Naive thymus-derived CD4-positive, alpha-beta T cell (primary cell): ENCODE data around the gene PALLD. TPM values are rescaled to one million over a fixed set of nuclear protein-coding genes. Genes with fewer than 3 reads are reported as not detected.
"Not testable (repeated sequence)": the region's sequence is repeated elsewhere in the genome, so short reads cannot be mapped to it uniquely, and the experiment has no call there.

Experiments
- ATAC-seq: fragments of 150-1000 bp; cut with Tn5 transposase; 2 replicates; pipeline ENCODE4 v1.10.0; 2021; ENCODE audit warnings: mild to moderate bottlenecking, moderate library complexity
- CTCF ChIA-PET: fragments of 350-600 bp; sonication (Branson Sonifier 250); formaldehyde crosslinking; loops from one replicate; lab custom pipeline; 2021; ENCODE audit warnings: antibody characterized with exemption; lab: Charles Lee
- POLR2A ChIA-PET: fragments of 350-600 bp; sonication (Branson Sonifier 250); formaldehyde crosslinking; loops from one replicate; lab custom pipeline; 2021; ENCODE audit warnings: antibody characterized with exemption, inconsistent platforms; lab: Charles Lee
- DNase-seq, 9 donors: peaks; one replicate each; pipeline versions ENCODE4 v3.0.0 to v3.0.0-alpha.2; 2020 to 2022; ENCODE audit warnings: mixed read lengths in 1 of 9
- H3K27ac ChIP-seq: one replicate; pipeline ENCODE4 v1.7.0; 2013; ENCODE audit warnings: mild to moderate bottlenecking, low read depth, low read length, moderate library complexity
- H3K27me3 ChIP-seq, 2 donors: one replicate each; pipeline ENCODE4 v1.7.0; 2013; ENCODE audit warnings: low read length in 2 of 2, mild to moderate bottlenecking in 2 of 2, moderate library complexity in 2 of 2; ENCODE audit not compliant: control insufficient read depth in 2 of 2, insufficient read depth in 2 of 2
- H3K36me3 ChIP-seq, 3 experiments: 1 replicate in 2 of 3; 2 replicates in 1 of 3; pipeline ENCODE4 v1.7.0; 2013; ENCODE audit warnings: low read length in 3 of 3, mild to moderate bottlenecking in 3 of 3, moderate library complexity in 1 of 3; ENCODE audit not compliant: insufficient read depth in 3 of 3, control insufficient read depth in 2 of 3
- H3K4me1 ChIP-seq, 2 donors: one replicate each; pipeline ENCODE4 v1.7.0; 2013; ENCODE audit warnings: low read length in 2 of 2, mild to moderate bottlenecking in 2 of 2, moderate library complexity in 1 of 2; ENCODE audit not compliant: control insufficient read depth in 2 of 2, insufficient read depth in 2 of 2
- H3K4me3 ChIP-seq: 2 replicates; pipeline ENCODE4 v1.7.0; 2013; ENCODE audit warnings: mild to moderate bottlenecking, low read length
- H3K9me3 ChIP-seq, 3 experiments: 1 replicate in 2 of 3; 2 replicates in 1 of 3; pipeline ENCODE4 v1.7.0; 2013; ENCODE audit warnings: low read length in 3 of 3; ENCODE audit not compliant: control insufficient read depth in 2 of 3
- H3K27ac Mint-ChIP-seq, 9 donors: one replicate each; pipeline ENCODE4 v1.8.0; 2020 to 2022; ENCODE audit warnings: mixed read lengths in 9 of 9, mild to moderate bottlenecking in 8 of 9, moderate library complexity in 5 of 9, inconsistent platforms in 2 of 9
- H3K27me3 Mint-ChIP-seq, 5 donors: one replicate each; pipeline ENCODE4 v1.8.0; 2021 to 2022; ENCODE audit warnings: mixed read lengths in 5 of 5, mild to moderate bottlenecking in 1 of 5
- H3K36me3 Mint-ChIP-seq, 5 donors: one replicate each; pipeline ENCODE4 v1.8.0; 2020 to 2022; ENCODE audit warnings: mixed read lengths in 5 of 5, mild to moderate bottlenecking in 3 of 5, inconsistent platforms in 1 of 5
- H3K4me1 Mint-ChIP-seq, 7 donors: one replicate each; pipeline ENCODE4 v1.8.0; 2020 to 2022; ENCODE audit warnings: mixed read lengths in 7 of 7, mild to moderate bottlenecking in 3 of 7, inconsistent platforms in 1 of 7
- H3K4me3 Mint-ChIP-seq, 10 donors: one replicate each; pipeline ENCODE4 v1.8.0; 2020 to 2022; ENCODE audit warnings: mild to moderate bottlenecking in 10 of 10, mixed read lengths in 10 of 10, moderate library complexity in 6 of 10, inconsistent platforms in 2 of 10
- H3K9me3 Mint-ChIP-seq, 11 donors: one replicate each; pipeline ENCODE4 v1.8.0; 2020 to 2022; ENCODE audit warnings: mixed read lengths in 11 of 11, mild to moderate bottlenecking in 4 of 11, inconsistent platforms in 1 of 11, moderate library complexity in 1 of 11
- intact Hi-C, 2 donors: fragments of 100-400 bp; cut with micrococcal nuclease; formaldehyde crosslinking; loops; one replicate each; pipeline ENCODE4 v1.15.1; 2023
- polyA plus RNA-seq, 2 donors: library from polyadenylated mRNA; unstranded; fragments of 300-500 nt; fragmentation: Illumina TruSeq; gene quantifications; one replicate each; pipeline ENCODE4 v1.2.3, GENCODE V29; 2021
- total RNA-seq, 6 experiments: library from RNA in 5 of 6; stranded (reverse) in 5 of 6; gene quantifications; 1 replicate in 5 of 6; 2 replicates in 1 of 6; pipeline ENCODE4 v1.2.3 and lab custom pipeline; 2021 to 2026

Gene PALLD
- total and polyA plus RNA-seq, 7 experiments from 2014 or later, result 0.51 to 11.9 (median 0.76) TPM

GRCh38 chr4:168458256-168458655 lies 38.6 kb upstream of the PALLD start:
- Mint-ChIP-seq H3K27ac (peak overlapping the region in 1 of 9 donors; percentile 48), H3K36me3 (peaks cover 0 to 57% (median 46%) of the 10 kb centered on the region in 5 donors), H3K4me1 (peaks cover 0 to 13% (median 5%) of the 10 kb centered on the region in 7 donors)
- H3K4me3 Mint-ChIP-seq, H3K4me1 ChIP-seq, CTCF ChIA-PET, DNase-seq, H3K9me3 ChIP-seq, H3K27me3 Mint-ChIP-seq, POLR2A ChIA-PET, H3K4me3 ChIP-seq, intact Hi-C loops, H3K27me3 ChIP-seq, H3K9me3 Mint-ChIP-seq, H3K27ac ChIP-seq, ATAC-seq: not testable (repeated sequence)
- peaks cover 0 to 25% (median 7%) of the 10 kb centered on the region in 3 experiments for H3K36me3 ChIP-seq

GRCh38 chr4:168461821-168462220 lies 35.0 kb upstream of the PALLD start:
- no peaks in the 10 kb centered on the region for H3K27me3 Mint-ChIP-seq
- no peak overlapping the region for H3K27ac Mint-ChIP-seq
- H3K27ac ChIP-seq, result no peak overlapping the region
- ATAC-seq (no peak), DNase-seq (no peak)
- CTCF ChIA-PET, result no interaction called here
- POLR2A ChIA-PET, result no interaction called here
- H3K36me3 Mint-ChIP-seq, result peaks cover 0 to 49% (median 48%) of the 10 kb centered on the region in 5 donors
- peaks cover 0 to 4% (median 0%) of the 10 kb centered on the region in 11 donors for H3K9me3 Mint-ChIP-seq
- H3K4me3 Mint-ChIP-seq, result no peak overlapping the region
- no peak overlapping the region for H3K4me3 ChIP-seq
- intact Hi-C loops, result loop anchor here in 1 of 2 donors (10.0 kb wide), 1 partner anchor 53 kb away; no protein-coding TSS in a partner anchor
- H3K27me3 ChIP-seq, result no peaks in the 10 kb centered on the region
- H3K4me1 ChIP-seq, result no peaks in the 10 kb centered on the region
- H3K4me1 Mint-ChIP-seq, result peaks cover 0 to 17% (median 2%) of the 10 kb centered on the region in 7 donors
- H3K36me3 ChIP-seq, result peaks cover 0 to 14% (median 0%) of the 10 kb centered on the region in 3 experiments
- no peaks in the 10 kb centered on the region for H3K9me3 ChIP-seq

GRCh38 chr4:168472920-168473319 lies 23.9 kb upstream of the PALLD start:
- Histone ChIP-seq H3K27ac (no peak overlapping the region), H3K4me1 (peaks cover 0 to 8% of the 10 kb centered on the region in 2 donors), H3K36me3 (peaks cover 3 to 33% (median 19%) of the 10 kb centered on the region in 3 experiments), H3K4me3 (no peak overlapping the region), H3K27me3 (no peaks in the 10 kb centered on the region), H3K9me3 (no peaks in the 10 kb centered on the region)
- peaks cover 22 to 54% (median 51%) of the 10 kb centered on the region in 7 donors for H3K4me1 Mint-ChIP-seq
- ATAC-seq (no peak), DNase-seq (no peak)
- H3K9me3 Mint-ChIP-seq, result peaks cover 0 to 4% (median 0%) of the 10 kb centered on the region in 11 donors
- intact Hi-C loops, result no loop called here
- ChIA-PET POLR2A (interaction anchor here (0.6 kb wide), 1 partner anchor 413 kb away, joined by 3 read pairs; no protein-coding TSS in a partner anchor), CTCF (no interaction called here)
- peak overlapping the region in 3 of 9 donors; percentile 10 to 49 (median 38) for H3K27ac Mint-ChIP-seq
- H3K27me3 Mint-ChIP-seq, result no peaks in the 10 kb centered on the region
- H3K4me3 Mint-ChIP-seq, result peak overlapping the region in 1 of 10 donors; percentile 16
- peaks cover 9 to 58% (median 48%) of the 10 kb centered on the region in 5 donors for H3K36me3 Mint-ChIP-seq

GRCh38 chr4:168474660-168475320 lies 22.1 kb upstream of the PALLD start:
- POLR2A ChIA-PET, result interaction anchor here (0.5 to 1.1 kb wide), 2 partner anchors 39 to 160 kb away, joined by 4 read pairs; no protein-coding TSS in a partner anchor
- intact Hi-C loops, result loop anchor here in 1 of 2 donors (5.0 kb wide), 1 partner anchor 52 kb away; no protein-coding TSS in a partner anchor
- peak overlapping the region in 5 of 9 donors; percentile 30 to 59 (median 40) for H3K27ac Mint-ChIP-seq

GRCh38 chr4:168475745-168476144 lies 21.1 kb upstream of the PALLD start:
- Histone ChIP-seq H3K27me3 (no peaks in the 10 kb centered on the region), H3K36me3 (peaks cover 3 to 25% (median 14%) of the 10 kb centered on the region in 3 experiments), H3K4me3 (no peak overlapping the region), H3K27ac (peak overlapping the region; percentile 18), H3K4me1 (peaks cover 6 to 18% of the 10 kb centered on the region in 2 donors), H3K9me3 (no peaks in the 10 kb centered on the region)
- no peak for DNase-seq
- Mint-ChIP-seq H3K27me3 (no peaks in the 10 kb centered on the region), H3K36me3 (peaks cover 6 to 49% (median 35%) of the 10 kb centered on the region in 5 donors), H3K9me3 (peaks cover 0 to 3% (median 0%) of the 10 kb centered on the region in 11 donors), H3K27ac (peak overlapping the region in 1 of 9 donors; percentile 52), H3K4me3 (peak overlapping the region in 6 of 10 donors; percentile 10 to 94 (median 19)), H3K4me1 (peaks cover 37 to 74% (median 69%) of the 10 kb centered on the region in 7 donors)
- CTCF ChIA-PET, result interaction anchor here (0.7 kb wide), 1 partner anchor 265 kb away, joined by 3 read pairs; no protein-coding TSS in a partner anchor
- POLR2A ChIA-PET, result interaction anchor here (0.6 kb wide), 2 partner anchors 19 to 26 kb away, joined by 3 read pairs; no protein-coding TSS in a partner anchor
- intact Hi-C loops, result loop anchor here in 1 of 2 donors (5.0 kb wide), 1 partner anchor 53 kb away; no protein-coding TSS in a partner anchor
- no peak for ATAC-seq

More at GRCh38 chr4:168474660-168475320, 22.1 kb upstream of the PALLD start:
- H3K4me3 ChIP-seq, result no peak overlapping the region
- ATAC-seq (no peak), DNase-seq (no peak)
- H3K27ac ChIP-seq, result no peak overlapping the region
- H3K27me3 ChIP-seq, result no peaks in the 10 kb centered on the region
- H3K9me3 Mint-ChIP-seq, result peaks cover 0 to 4% (median 0%) of the 10 kb centered on the region in 11 donors
- H3K27me3 Mint-ChIP-seq, result no peaks in the 10 kb centered on the region
- CTCF ChIA-PET, result interaction anchor here (0.7 kb wide), 1 partner anchor 264 kb away, joined by 3 read pairs; no protein-coding TSS in a partner anchor
- peaks cover 37 to 68% (median 65%) of the 10 kb centered on the region in 7 donors for H3K4me1 Mint-ChIP-seq
- H3K9me3 ChIP-seq, result no peaks in the 10 kb centered on the region
- peak overlapping the region in 3 of 10 donors; percentile 4 to 94 (median 39) for H3K4me3 Mint-ChIP-seq
- peaks cover 9 to 55% (median 44%) of the 10 kb centered on the region in 5 donors for H3K36me3 Mint-ChIP-seq
- peaks cover 6 to 18% of the 10 kb centered on the region in 2 donors for H3K4me1 ChIP-seq
- peaks cover 3 to 29% (median 19%) of the 10 kb centered on the region in 3 experiments for H3K36me3 ChIP-seq

GRCh38 chr4:168478868-168479267 lies 18.0 kb upstream of the PALLD start:
- intact Hi-C loops, result loop anchor here in 1 of 2 donors (5.0 kb wide), 1 partner anchor 57 kb away; no protein-coding TSS in a partner anchor
- DNase-seq (no peak), ATAC-seq (no peak)
- Mint-ChIP-seq H3K27me3 (no peaks in the 10 kb centered on the region), H3K4me1 (peaks cover 50 to 92% (median 87%) of the 10 kb centered on the region in 7 donors), H3K4me3 (peak overlapping the region; percentile 79 to 100 (median 94)), H3K36me3 (peaks cover 0 to 38% (median 9%) of the 10 kb centered on the region in 5 donors), H3K9me3 (peaks cover 0 to 3% (median 0%) of the 10 kb centered on the region in 11 donors), H3K27ac (peak overlapping the region; percentile 3 to 99 (median 86))
- Histone ChIP-seq H3K4me3 (peak overlapping the region; percentile 22), H3K9me3 (no peaks in the 10 kb centered on the region), H3K27me3 (no peaks in the 10 kb centered on the region), H3K4me1 (peaks cover 25 to 33% of the 10 kb centered on the region in 2 donors), H3K27ac (no peak overlapping the region), H3K36me3 (peaks cover 0 to 6% (median 0%) of the 10 kb centered on the region in 3 experiments)
- POLR2A ChIA-PET, result interaction anchor here (0.8 to 1.4 kb wide), 4 partner anchors 9 to 159 kb away, joined by 3 to 5 read pairs (median 4); no protein-coding TSS in a partner anchor
- CTCF ChIA-PET, result interaction anchor here (1.6 kb wide), 1 partner anchor 34 kb away, joined by 9 read pairs; no protein-coding TSS in a partner anchor
